Effector CD8-positive, alpha-beta T cell (primary cell): ENCODE data around the gene FAP.

Source experiments
- DNase-seq: peaks from one replicate; lab custom pipeline; 2025; lab: John Stamatoyannopoulos, UW

The FAP gene

DNA sequence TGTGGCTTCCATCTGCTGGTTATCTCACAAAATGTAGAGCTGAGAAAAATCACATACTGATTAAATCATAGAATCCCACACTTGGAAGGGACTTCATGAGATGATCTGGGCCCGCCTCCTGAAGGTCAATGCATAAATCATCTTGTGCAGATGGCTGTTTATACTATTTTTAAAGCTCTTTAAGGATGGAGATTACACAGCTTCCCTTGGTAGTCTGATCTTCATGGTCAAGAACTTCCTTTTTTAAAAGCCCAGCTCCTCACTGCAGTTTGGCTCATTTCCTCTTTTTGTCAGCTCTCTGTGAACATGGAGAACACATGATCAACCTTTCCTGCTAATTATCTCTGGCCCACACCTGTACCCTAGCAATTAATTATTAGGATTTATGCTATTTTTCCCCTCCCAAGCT, 117.1 kb downstream of the FAP start:
- DNase-seq: no peak

GRCh38 chr2:162125138-162125537, 118.1 kb downstream of the FAP start:
- DNase-seq: no peak

DNA sequence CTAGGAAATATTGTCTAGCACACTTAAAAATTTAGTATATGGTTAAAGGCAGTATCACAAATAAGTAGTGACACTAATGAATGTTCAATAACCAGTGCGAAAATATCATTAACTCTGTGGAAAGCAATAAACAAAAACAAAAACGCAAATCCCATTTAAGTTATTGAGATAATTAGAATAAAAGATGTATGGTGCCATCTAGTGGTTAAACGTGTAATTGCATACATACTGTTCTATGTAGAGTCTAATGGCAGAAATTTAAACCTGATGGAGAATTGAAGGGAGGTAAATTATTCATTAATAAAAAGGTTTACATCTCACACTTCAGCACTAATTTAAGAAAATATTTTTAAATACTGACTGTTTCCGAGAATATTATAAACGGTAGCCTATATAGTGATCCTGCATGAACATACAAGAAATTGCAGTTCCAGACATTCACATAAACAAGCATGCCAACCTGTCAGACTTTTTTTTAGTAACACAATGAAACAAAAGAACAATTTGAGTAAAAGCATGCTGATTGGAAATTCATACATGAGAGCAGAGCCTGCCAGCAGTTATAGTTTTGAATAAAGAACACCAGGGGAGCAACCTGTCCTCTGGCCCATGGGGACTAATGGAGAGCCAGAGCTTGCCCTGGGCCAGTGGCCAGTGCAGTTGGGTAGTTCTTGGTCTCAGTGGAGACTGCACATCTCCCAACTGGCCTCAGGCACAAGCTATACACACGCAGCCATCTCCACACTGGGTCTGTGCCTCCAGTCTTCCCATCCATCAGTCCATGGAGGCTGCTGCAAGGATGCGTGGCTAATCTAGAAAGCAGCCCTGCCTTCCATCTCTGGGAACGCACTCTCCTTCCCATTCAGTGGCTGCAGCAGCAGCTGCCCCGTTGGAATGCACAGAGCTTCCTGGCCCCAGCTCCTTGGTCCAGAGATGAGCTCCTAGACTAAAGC, 119.2 kb downstream of the FAP start:
- no peak for DNase-seq
